HL-60 (cell line): Measurements from ENCODE around the gene DMD.

Experiments used
- DNase-seq, 2 experiments: peaks; one replicate each; pipeline ENCODE4 v3.0.0-alpha.2; 2010 to 2020; ENCODE audit warnings: low read depth in 1 of 2, low spot score in 1 of 2
- H3K27ac ChIP-seq: fragments of 250-450 bp; sonication (Bioruptor Pico); replicated peaks from 2 replicates; pipeline ENCODE4 v1.5.1; 2020; ENCODE audit warnings: mild to moderate bottlenecking, moderate library complexity
- H3K27me3 ChIP-seq: fragments of 250-450 bp; sonication (Bioruptor Pico); 2 replicates; pipeline ENCODE4 v1.5.1; 2021; ENCODE audit warnings: mild to moderate bottlenecking, moderate library complexity; ENCODE audit not compliant: insufficient read depth, poor library complexity, severe bottlenecking
- H3K4me3 ChIP-seq: replicated peaks from 2 replicates; pipeline ENCODE4 v1.5.1; 2011; ENCODE audit warnings: mild to moderate bottlenecking, control low read depth, low read length; ENCODE audit not compliant: insufficient read depth
- GABPA ChIP-seq: IDR thresholded peaks from 2 replicates; pipeline ENCODE4 v1.6.1; 2012; ENCODE audit warnings: low read depth
- POLR2AphosphoS5 ChIP-seq: IDR thresholded peaks from 2 replicates; pipeline ENCODE4 v1.6.1; 2012; ENCODE audit warnings: low read depth
- SPI1 ChIP-seq: IDR thresholded peaks from 2 replicates; pipeline ENCODE4 v1.6.1; 2012; ENCODE audit warnings: low read depth, mild to moderate bottlenecking, borderline replicate concordance
- TF ChIP-seq, protein P1 (sequence below): IDR thresholded peaks from 2 replicates; pipeline ENCODE4 v1.6.1; 2012; ENCODE audit warnings: low read depth; ENCODE audit not compliant: insufficient replicate concordance
- TF ChIP-seq, protein P2 (sequence below): IDR thresholded peaks from one replicate; pipeline ENCODE4 v1.5.1; 2011; ENCODE audit warnings: low read length, control low read depth, inconsistent platforms; ENCODE audit not compliant: insufficient read depth

The DMD gene

DNA sequence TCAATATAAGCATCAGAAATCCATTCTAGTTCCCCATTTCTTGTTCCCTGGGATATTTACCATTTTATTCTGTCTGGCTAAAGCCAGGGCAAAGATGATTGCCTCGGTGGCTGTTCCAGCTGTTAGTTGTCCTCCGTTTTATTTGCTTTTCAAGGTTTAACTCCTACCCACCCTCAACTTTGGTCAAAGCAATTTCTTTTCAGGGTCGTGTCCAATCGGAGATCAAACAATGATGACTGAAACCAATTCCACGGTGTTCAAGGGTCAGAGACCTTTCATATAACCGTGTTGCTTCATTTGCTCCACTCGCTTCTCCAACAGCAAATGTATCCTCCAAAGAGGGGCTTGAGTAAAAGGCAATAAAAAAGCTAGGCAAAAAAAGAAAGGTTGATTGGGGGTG lies 1946.0 kb downstream of the DMD start:
- Histone ChIP-seq H3K4me3 (no peak overlapping the region), H3K27me3 (peaks cover 4% of the 10 kb centered on the region), H3K27ac (no peak overlapping the region)
- DNase-seq, result no peak
- TF ChIP-seq SPI1 (no peak), GABPA (no peak), POLR2AphosphoS5 (no peak)
- TF ChIP-seq, protein P1, sequence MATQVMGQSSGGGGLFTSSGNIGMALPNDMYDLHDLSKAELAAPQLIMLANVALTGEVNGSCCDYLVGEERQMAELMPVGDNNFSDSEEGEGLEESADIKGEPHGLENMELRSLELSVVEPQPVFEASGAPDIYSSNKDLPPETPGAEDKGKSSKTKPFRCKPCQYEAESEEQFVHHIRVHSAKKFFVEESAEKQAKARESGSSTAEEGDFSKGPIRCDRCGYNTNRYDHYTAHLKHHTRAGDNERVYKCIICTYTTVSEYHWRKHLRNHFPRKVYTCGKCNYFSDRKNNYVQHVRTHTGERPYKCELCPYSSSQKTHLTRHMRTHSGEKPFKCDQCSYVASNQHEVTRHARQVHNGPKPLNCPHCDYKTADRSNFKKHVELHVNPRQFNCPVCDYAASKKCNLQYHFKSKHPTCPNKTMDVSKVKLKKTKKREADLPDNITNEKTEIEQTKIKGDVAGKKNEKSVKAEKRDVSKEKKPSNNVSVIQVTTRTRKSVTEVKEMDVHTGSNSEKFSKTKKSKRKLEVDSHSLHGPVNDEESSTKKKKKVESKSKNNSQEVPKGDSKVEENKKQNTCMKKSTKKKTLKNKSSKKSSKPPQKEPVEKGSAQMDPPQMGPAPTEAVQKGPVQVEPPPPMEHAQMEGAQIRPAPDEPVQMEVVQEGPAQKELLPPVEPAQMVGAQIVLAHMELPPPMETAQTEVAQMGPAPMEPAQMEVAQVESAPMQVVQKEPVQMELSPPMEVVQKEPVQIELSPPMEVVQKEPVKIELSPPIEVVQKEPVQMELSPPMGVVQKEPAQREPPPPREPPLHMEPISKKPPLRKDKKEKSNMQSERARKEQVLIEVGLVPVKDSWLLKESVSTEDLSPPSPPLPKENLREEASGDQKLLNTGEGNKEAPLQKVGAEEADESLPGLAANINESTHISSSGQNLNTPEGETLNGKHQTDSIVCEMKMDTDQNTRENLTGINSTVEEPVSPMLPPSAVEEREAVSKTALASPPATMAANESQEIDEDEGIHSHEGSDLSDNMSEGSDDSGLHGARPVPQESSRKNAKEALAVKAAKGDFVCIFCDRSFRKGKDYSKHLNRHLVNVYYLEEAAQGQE, result no peak
- TF ChIP-seq, protein P2, sequence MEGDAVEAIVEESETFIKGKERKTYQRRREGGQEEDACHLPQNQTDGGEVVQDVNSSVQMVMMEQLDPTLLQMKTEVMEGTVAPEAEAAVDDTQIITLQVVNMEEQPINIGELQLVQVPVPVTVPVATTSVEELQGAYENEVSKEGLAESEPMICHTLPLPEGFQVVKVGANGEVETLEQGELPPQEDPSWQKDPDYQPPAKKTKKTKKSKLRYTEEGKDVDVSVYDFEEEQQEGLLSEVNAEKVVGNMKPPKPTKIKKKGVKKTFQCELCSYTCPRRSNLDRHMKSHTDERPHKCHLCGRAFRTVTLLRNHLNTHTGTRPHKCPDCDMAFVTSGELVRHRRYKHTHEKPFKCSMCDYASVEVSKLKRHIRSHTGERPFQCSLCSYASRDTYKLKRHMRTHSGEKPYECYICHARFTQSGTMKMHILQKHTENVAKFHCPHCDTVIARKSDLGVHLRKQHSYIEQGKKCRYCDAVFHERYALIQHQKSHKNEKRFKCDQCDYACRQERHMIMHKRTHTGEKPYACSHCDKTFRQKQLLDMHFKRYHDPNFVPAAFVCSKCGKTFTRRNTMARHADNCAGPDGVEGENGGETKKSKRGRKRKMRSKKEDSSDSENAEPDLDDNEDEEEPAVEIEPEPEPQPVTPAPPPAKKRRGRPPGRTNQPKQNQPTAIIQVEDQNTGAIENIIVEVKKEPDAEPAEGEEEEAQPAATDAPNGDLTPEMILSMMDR, result no peak

DNA sequence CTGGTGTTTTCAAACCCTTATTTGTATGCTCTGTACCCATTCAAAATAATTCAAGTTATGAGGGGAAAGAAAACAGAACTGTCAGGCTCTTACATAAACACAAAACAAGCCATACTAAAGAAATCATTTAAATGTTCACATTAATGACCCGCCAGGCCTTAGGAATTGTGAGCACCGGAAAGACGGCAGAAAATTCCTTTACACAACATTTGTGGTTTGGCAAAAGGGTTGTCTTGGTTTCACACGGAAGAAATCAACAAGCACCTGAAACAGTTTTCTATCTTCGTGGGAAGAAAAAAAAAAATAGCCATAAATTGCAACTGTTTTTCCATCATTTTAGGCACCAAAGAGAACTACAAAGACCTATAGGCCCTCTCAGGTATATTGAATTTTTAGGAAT lies 1951.0 kb downstream of the DMD start:
- no peak for TF ChIP-seq GABPA
- TF ChIP-seq, protein P1, result no peak
- TF ChIP-seq SPI1, result no peak
- TF ChIP-seq POLR2AphosphoS5, result no peak
- TF ChIP-seq, protein P2, result no peak
- Histone ChIP-seq H3K27ac (no peak overlapping the region), H3K27me3 (no peaks in the 10 kb centered on the region), H3K4me3 (no peak overlapping the region)
- DNase-seq, result no peak

DNA sequence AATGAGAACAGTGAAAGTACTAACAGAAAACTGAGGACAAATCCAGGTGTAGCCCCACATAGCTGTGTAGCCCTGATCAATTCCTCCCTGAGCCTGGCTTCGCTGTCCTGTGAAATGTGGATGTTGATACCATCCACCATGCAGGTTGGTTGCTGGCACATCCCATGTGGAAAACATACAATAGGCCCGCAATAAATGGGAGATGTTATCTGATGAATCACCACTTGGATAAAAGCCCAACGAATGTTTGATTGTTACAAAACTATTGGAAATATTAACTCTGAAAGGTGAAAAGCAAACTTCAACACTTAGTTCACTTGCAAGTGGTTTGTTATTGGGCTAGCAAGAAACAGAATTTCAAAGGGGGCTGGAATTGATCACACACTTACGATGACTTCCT lies 1953.2 kb downstream of the DMD start:
- DNase-seq, result no peak
- TF ChIP-seq, protein P1, result no peak
- no peak for TF ChIP-seq GABPA
- TF ChIP-seq SPI1, result no peak
- TF ChIP-seq, protein P2, result no peak
- TF ChIP-seq POLR2AphosphoS5, result no peak
- Histone ChIP-seq H3K27ac (no peak overlapping the region), H3K27me3 (no peaks in the 10 kb centered on the region), H3K4me3 (no peak overlapping the region)
